ENCODE measurements around the gene ZBTB16. TPM values are rescaled to one million over a fixed set of nuclear protein-coding genes. Genes with fewer than 3 reads are reported as not detected.

Gene ZBTB16
- total RNA-seq, 4 donors from 2014 or later, result 25.5 to 302 (median 151) TPM

- H3K4me3 ChIP-seq, result peak overlapping the region in 1 of 2 donors; percentile 9
- peak in 1 of 2 donors; percentile 52 for DNase-seq
Measured at GRCh38 chr11:114182471-114183043, 123.0 kb downstream of the ZBTB16 start.

GRCh38 chr11:114183044-114183511 is 123.6 kb downstream of the ZBTB16 start:
- Histone ChIP-seq H3K4me3 (peak overlapping the region in 1 of 2 donors; percentile 9), H3K27me3 (no peaks in the 10 kb centered on the region), H3K9me3 (no peaks in the 10 kb centered on the region), H3K27ac (peak overlapping the region; percentile 97 to 100), H3K36me3 (no peaks in the 10 kb centered on the region), H3K4me1 (peaks cover 9 to 24% of the 10 kb centered on the region in 2 donors)
- peak; percentile 65 to 83 for DNase-seq
- intact Hi-C loops (cut with DNase I; ENCODE audit: low total_unique reads), result no loop called here
- TF ChIP-seq CTCF (IDR thresholded peaks at IDR 0.05) (no peak), POLR2A (IDR thresholded peaks at IDR 0.05) (peak in 1 of 2 donors; percentile 12)

More at GRCh38 chr11:114182471-114183043, 123.0 kb downstream of the ZBTB16 start:
- H3K4me1 ChIP-seq, result peaks cover 14 to 27% of the 10 kb centered on the region in 2 donors
- H3K27me3 ChIP-seq, result no peaks in the 10 kb centered on the region
- H3K27ac ChIP-seq, result peak overlapping the region; percentile 97 to 100
- intact Hi-C loops (cut with DNase I; ENCODE audit: low total_unique reads), result no loop called here
- TF ChIP-seq POLR2A (IDR thresholded peaks at IDR 0.05), result no peak
- TF ChIP-seq CTCF (IDR thresholded peaks at IDR 0.05), result no peak
- no peaks in the 10 kb centered on the region for H3K36me3 ChIP-seq
- no peaks in the 10 kb centered on the region for H3K9me3 ChIP-seq

GRCh38 chr11:114185436-114185835 is 125.9 kb downstream of the ZBTB16 start:
- DNase-seq, result no peak
- intact Hi-C loops (cut with DNase I; ENCODE audit: low total_unique reads), result no loop called here
- no peaks in the 10 kb centered on the region for H3K27me3 ChIP-seq
- TF ChIP-seq CTCF (IDR thresholded peaks at IDR 0.05), result no peak
- no peak for TF ChIP-seq POLR2A (IDR thresholded peaks at IDR 0.05)
- H3K27ac ChIP-seq, result peak overlapping the region; percentile 18 to 97
- no peaks in the 10 kb centered on the region for H3K36me3 ChIP-seq
- no peaks in the 10 kb centered on the region for H3K9me3 ChIP-seq
- peaks cover 0 to 11% of the 10 kb centered on the region in 2 donors for H3K4me1 ChIP-seq
- no peak overlapping the region for H3K4me3 ChIP-seq

GRCh38 chr11:114187173-114187572 is 127.7 kb downstream of the ZBTB16 start:
- DNase-seq, result no peak
- Histone ChIP-seq H3K4me3 (no peak overlapping the region), H3K27me3 (no peaks in the 10 kb centered on the region), H3K4me1 (peaks cover 0 to 7% of the 10 kb centered on the region in 2 donors), H3K9me3 (no peaks in the 10 kb centered on the region), H3K36me3 (no peaks in the 10 kb centered on the region), H3K27ac (peak overlapping the region; percentile 2 to 21)
- TF ChIP-seq POLR2A (IDR thresholded peaks at IDR 0.05), result no peak
- TF ChIP-seq CTCF (IDR thresholded peaks at IDR 0.05), result no peak
- intact Hi-C loops (cut with DNase I; ENCODE audit: low total_unique reads), result no loop called here

- Histone ChIP-seq H3K27me3 (no peaks in the 10 kb centered on the region), H3K36me3 (no peaks in the 10 kb centered on the region), H3K27ac (peak overlapping the region in 1 of 2 donors; percentile 11), H3K4me1 (peaks cover 0 to 2% of the 10 kb centered on the region in 2 donors), H3K4me3 (no peak overlapping the region), H3K9me3 (no peaks in the 10 kb centered on the region)
- TF ChIP-seq CTCF (IDR thresholded peaks at IDR 0.05), result no peak
- TF ChIP-seq POLR2A (IDR thresholded peaks at IDR 0.05), result no peak
- DNase-seq, result no peak
- intact Hi-C loops (cut with DNase I; ENCODE audit: low total_unique reads), result no loop called here
Measured at GRCh38 chr11:114188851-114189570, 129.5 kb downstream of the ZBTB16 start.

All from uterus (tissue), 4 donors.